Measurements from ENCODE around the gene C10orf105. TPM values are rescaled to one million over a fixed set of nuclear protein-coding genes. Genes with fewer than 3 reads are reported as not detected.

Gene C10orf105
- total RNA-seq, 5 donors from 2014 or later (not counting 1 experiment from before 2014, with no cell fraction given) = 0.15 to 0.45 (median 0.16) TPM

DNA sequence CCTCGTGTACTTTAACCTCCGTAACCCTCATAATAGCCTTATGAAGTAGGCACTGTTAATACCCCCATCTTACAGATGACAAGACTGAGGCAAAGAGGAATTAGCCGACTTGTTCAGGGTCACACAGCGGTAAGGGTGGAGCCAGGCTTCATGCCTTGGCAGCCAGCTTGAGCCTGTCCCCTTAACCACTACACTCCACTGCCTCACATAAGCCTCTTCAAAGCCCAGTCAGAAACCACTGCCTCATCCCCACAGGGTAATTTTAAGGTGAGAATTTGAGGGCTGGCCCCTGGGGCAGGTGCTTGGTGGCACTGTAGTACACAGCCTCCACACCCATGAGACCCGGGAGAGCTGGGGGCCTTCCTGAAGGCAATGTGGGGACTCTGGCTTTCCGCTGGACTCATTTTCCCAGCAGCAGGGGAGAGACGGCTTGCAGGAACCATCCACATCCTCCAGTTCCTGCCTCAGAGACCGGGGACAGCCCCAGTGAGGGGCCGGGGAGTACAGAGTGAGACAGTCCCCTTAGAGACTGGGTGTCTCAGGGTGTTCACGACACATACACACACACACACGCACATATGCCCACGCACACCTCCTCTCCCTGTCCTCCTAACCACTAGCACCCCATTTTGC lies 7.6 kb upstream of the C10orf105 start:
- 4% methylated on average over 7 of the region's 12 CpGs for WGBS (ENCODE audit: insufficient coverage)
- Mint-ChIP-seq H3K27me3 (no peaks in the 10 kb centered on the region), H3K27ac (peak overlapping the region; percentile 98), H3K4me3 (peak overlapping the region; percentile 52 to 73 (median 57)), H3K4me1 (peaks cover 71 to 94% (median 88%) of the 10 kb centered on the region in 3 donors), H3K36me3 (no peaks in the 10 kb centered on the region), H3K9me3 (no peaks in the 10 kb centered on the region)
- no peaks in the 10 kb centered on the region for H3K27me3 ChIP-seq (replicated peaks in 1 of 2; ENCODE audit: control insufficient read depth in 2 of 2, extremely low read depth in 1 of 2, insufficient read depth in 2 of 2, low read length in 1 of 2)
- peaks cover 49 to 97% of the 10 kb centered on the region in 2 experiments for H3K4me1 ChIP-seq (ENCODE audit: control insufficient read depth in 1 of 2, extremely low read depth in 1 of 2, insufficient read depth in 2 of 2, low read length in 2 of 2)
- no peaks in the 10 kb centered on the region for H3K9me3 ChIP-seq
- ATAC-seq (replicated peaks in 1 of 4) = peak; percentile 64 to 81 (median 69)
- H3K27ac ChIP-seq (ENCODE audit: low read length) = peak overlapping the region; percentile 95
- CTCF ChIA-PET = interaction anchor here in 1 of 2 donors (0.7 to 1.9 kb wide), 3 partner anchors 22 to 592 kb away, joined by 4 to 10 read pairs (median 5); partner anchors contain the start of gene VSIR
- peak overlapping the region; percentile 16 to 25 for H3K4me3 ChIP-seq (ENCODE audit: control insufficient read depth in 1 of 2, extremely low read depth in 1 of 2, low read length in 1 of 2)
- H3K36me3 ChIP-seq (ENCODE audit: control insufficient read depth in 2 of 2, extremely low read depth in 1 of 2, insufficient read depth in 1 of 2, low read length in 1 of 2) = no peaks in the 10 kb centered on the region
- POLR2A ChIA-PET = interaction anchor here (1.1 to 1.3 kb wide), 2 partner anchors 21 to 47 kb away, joined by 3 read pairs; no protein-coding TSS in a partner anchor
- peak in 34 of 35 experiments; percentile 35 to 76 (median 52) for DNase-seq

- H3K4me1 Mint-ChIP-seq = peaks cover 71 to 93% (median 84%) of the 10 kb centered on the region in 3 donors
- H3K36me3 ChIP-seq (ENCODE audit: control insufficient read depth in 2 of 2, extremely low read depth in 1 of 2, insufficient read depth in 1 of 2, low read length in 1 of 2) = no peaks in the 10 kb centered on the region
- ATAC-seq (replicated peaks in 1 of 4) (peak; percentile 41 to 53 (median 51)), DNase-seq (peak in 14 of 35 experiments; percentile 21 to 67 (median 36))
- no peaks in the 10 kb centered on the region for H3K27me3 ChIP-seq (replicated peaks in 1 of 2; ENCODE audit: control insufficient read depth in 2 of 2, extremely low read depth in 1 of 2, insufficient read depth in 2 of 2, low read length in 1 of 2)
- peak overlapping the region; percentile 5 to 25 for H3K4me3 ChIP-seq (ENCODE audit: control insufficient read depth in 1 of 2, extremely low read depth in 1 of 2, low read length in 1 of 2)
- H3K27ac ChIP-seq (ENCODE audit: low read length) = peak overlapping the region; percentile 95
- H3K9me3 ChIP-seq = no peaks in the 10 kb centered on the region
- no peaks in the 10 kb centered on the region for H3K9me3 Mint-ChIP-seq
- no peaks in the 10 kb centered on the region for H3K36me3 Mint-ChIP-seq
- H3K27ac Mint-ChIP-seq = peak overlapping the region; percentile 98
- H3K27me3 Mint-ChIP-seq = no peaks in the 10 kb centered on the region
- H3K4me3 Mint-ChIP-seq = peak overlapping the region; percentile 52 to 73 (median 57)
- 5% methylated on average over 11 of the region's 11 CpGs for WGBS (ENCODE audit: insufficient coverage)
- H3K4me1 ChIP-seq (ENCODE audit: control insufficient read depth in 1 of 2, extremely low read depth in 1 of 2, insufficient read depth in 2 of 2, low read length in 2 of 2) = peaks cover 44 to 91% of the 10 kb centered on the region in 2 experiments
- POLR2A ChIA-PET = interaction anchor here in 1 of 2 donors (1.1 kb wide), 1 partner anchor 48 kb away, joined by 3 read pairs; no protein-coding TSS in a partner anchor
- CTCF ChIA-PET = interaction anchor here in 1 of 2 donors (1.3 to 1.9 kb wide), 3 partner anchors 9 to 47 kb away, joined by 3 to 10 read pairs (median 5); partner anchors contain the start of gene VSIR
Measured at GRCh38 chr10:71726580-71727104, 7.1 kb upstream of the C10orf105 start.

DNA sequence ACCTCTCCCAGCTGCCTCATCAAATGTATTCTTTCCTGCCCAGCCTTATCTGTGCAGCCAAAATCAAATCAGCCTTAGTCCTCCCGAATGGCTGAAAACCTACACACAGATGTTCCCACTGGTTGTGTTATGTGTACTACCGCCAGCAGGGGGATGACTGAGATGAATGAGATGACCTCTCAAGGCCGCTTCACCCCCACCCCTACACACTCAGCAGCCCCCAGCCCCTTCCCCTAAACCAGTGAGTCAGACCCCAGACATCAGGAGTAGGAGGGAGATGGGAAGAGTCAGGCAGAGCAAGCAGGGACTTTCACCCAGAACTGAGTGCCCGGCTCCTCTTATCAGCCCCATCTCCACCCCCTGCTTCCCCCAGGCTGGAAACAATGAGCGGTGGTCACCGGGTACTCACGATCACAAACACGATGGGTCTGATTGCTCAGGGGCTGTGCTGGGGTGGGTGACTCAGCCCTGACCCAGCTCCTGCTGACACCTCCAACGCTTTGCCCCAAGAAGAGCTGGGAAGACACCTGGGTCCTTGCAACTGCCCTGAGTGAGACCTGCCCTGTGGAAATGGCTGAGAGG lies 6.5 kb upstream of the C10orf105 start:
- H3K36me3 Mint-ChIP-seq = no peaks in the 10 kb centered on the region
- DNase-seq (peak in 11 of 35 experiments; percentile 29 to 71 (median 47)), ATAC-seq (replicated peaks in 1 of 4) (no peak)
- peak overlapping the region in 1 of 2 donors; percentile 5 for H3K4me3 ChIP-seq (ENCODE audit: control insufficient read depth in 1 of 2, extremely low read depth in 1 of 2, low read length in 1 of 2)
- peak overlapping the region; percentile 98 for H3K27ac Mint-ChIP-seq
- WGBS (ENCODE audit: insufficient coverage) = 13% methylated on average over 4 of the region's 9 CpGs
- no peaks in the 10 kb centered on the region for H3K36me3 ChIP-seq (ENCODE audit: control insufficient read depth in 2 of 2, extremely low read depth in 1 of 2, insufficient read depth in 1 of 2, low read length in 1 of 2)
- ChIA-PET CTCF (interaction anchor here (1.0 to 1.9 kb wide), 5 partner anchors 9 to 48 kb away, joined by 3 to 10 read pairs (median 5); partner anchors contain the start of gene VSIR (in 1 of the 2)), POLR2A (no interaction called here)
- no peaks in the 10 kb centered on the region for H3K27me3 ChIP-seq (replicated peaks in 1 of 2; ENCODE audit: control insufficient read depth in 2 of 2, extremely low read depth in 1 of 2, insufficient read depth in 2 of 2, low read length in 1 of 2)
- H3K9me3 ChIP-seq = no peaks in the 10 kb centered on the region
- H3K4me3 Mint-ChIP-seq = peak overlapping the region in 2 of 3 donors; percentile 49 to 73
- H3K4me1 Mint-ChIP-seq = peaks cover 71 to 93% (median 81%) of the 10 kb centered on the region in 3 donors
- no peaks in the 10 kb centered on the region for H3K9me3 Mint-ChIP-seq
- no peaks in the 10 kb centered on the region for H3K27me3 Mint-ChIP-seq
- peaks cover 39 to 86% of the 10 kb centered on the region in 2 experiments for H3K4me1 ChIP-seq (ENCODE audit: control insufficient read depth in 1 of 2, extremely low read depth in 1 of 2, insufficient read depth in 2 of 2, low read length in 2 of 2)
- H3K27ac ChIP-seq (ENCODE audit: low read length) = peak overlapping the region; percentile 95

DNA sequence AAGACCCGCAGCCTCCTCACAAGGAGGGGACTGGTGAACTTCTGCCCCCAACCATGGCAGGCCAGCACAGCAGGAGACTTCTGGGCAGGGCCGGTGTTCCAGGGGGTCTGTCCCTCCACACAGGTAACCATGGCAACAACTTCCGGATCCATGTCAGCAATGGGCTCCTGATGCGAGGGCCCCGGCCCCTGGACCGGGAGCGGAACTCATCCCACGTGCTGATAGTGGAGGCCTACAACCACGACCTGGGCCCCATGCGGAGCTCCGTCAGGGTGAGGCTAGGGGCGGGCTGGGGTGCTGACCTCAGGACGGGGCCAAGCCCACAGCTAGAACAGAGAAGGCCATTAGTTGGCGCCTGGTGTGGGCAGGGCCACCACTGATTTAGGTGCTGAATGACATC lies 5.7 kb upstream of the C10orf105 start:
- Mint-ChIP-seq H3K36me3 (no peaks in the 10 kb centered on the region), H3K27ac (peak overlapping the region; percentile 98), H3K9me3 (no peaks in the 10 kb centered on the region), H3K4me3 (no peak overlapping the region), H3K27me3 (no peaks in the 10 kb centered on the region), H3K4me1 (peaks cover 69 to 93% (median 77%) of the 10 kb centered on the region in 3 donors)
- Histone ChIP-seq H3K4me3 (ENCODE audit: control insufficient read depth in 1 of 2, extremely low read depth in 1 of 2, low read length in 1 of 2) (no peak overlapping the region), H3K27me3 (replicated peaks in 1 of 2; ENCODE audit: control insufficient read depth in 2 of 2, extremely low read depth in 1 of 2, insufficient read depth in 2 of 2, low read length in 1 of 2) (no peaks in the 10 kb centered on the region), H3K36me3 (ENCODE audit: control insufficient read depth in 2 of 2, extremely low read depth in 1 of 2, insufficient read depth in 1 of 2, low read length in 1 of 2) (no peaks in the 10 kb centered on the region), H3K4me1 (ENCODE audit: control insufficient read depth in 1 of 2, extremely low read depth in 1 of 2, insufficient read depth in 2 of 2, low read length in 2 of 2) (peaks cover 39 to 84% of the 10 kb centered on the region in 2 experiments), H3K27ac (ENCODE audit: low read length) (peak overlapping the region; percentile 95), H3K9me3 (no peaks in the 10 kb centered on the region)
- ChIA-PET CTCF (interaction anchor here in 1 of 2 donors (1.0 to 1.6 kb wide), 2 partner anchors 8 to 49 kb away, joined by 3 to 5 read pairs; no protein-coding TSS in a partner anchor), POLR2A (interaction anchor here in 1 of 2 donors (0.6 kb wide), 1 partner anchor 644 kb away, joined by 4 read pairs; no protein-coding TSS in a partner anchor)
- DNase-seq (no peak), ATAC-seq (replicated peaks in 1 of 4) (no peak)
- 95% methylated on average over 14 of the region's 14 CpGs for WGBS (ENCODE audit: insufficient coverage)

GRCh38 chr10:71724539-71724938 lies 5.0 kb upstream of the C10orf105 start:
- Mint-ChIP-seq H3K4me3 (no peak overlapping the region), H3K27me3 (no peaks in the 10 kb centered on the region), H3K4me1 (peaks cover 64 to 88% (median 72%) of the 10 kb centered on the region in 3 donors), H3K36me3 (no peaks in the 10 kb centered on the region), H3K27ac (peak overlapping the region; percentile 98), H3K9me3 (no peaks in the 10 kb centered on the region)
- Histone ChIP-seq H3K27me3 (replicated peaks in 1 of 2; ENCODE audit: control insufficient read depth in 2 of 2, extremely low read depth in 1 of 2, insufficient read depth in 2 of 2, low read length in 1 of 2) (no peaks in the 10 kb centered on the region), H3K4me3 (ENCODE audit: control insufficient read depth in 1 of 2, extremely low read depth in 1 of 2, low read length in 1 of 2) (no peak overlapping the region), H3K36me3 (ENCODE audit: control insufficient read depth in 2 of 2, extremely low read depth in 1 of 2, insufficient read depth in 1 of 2, low read length in 1 of 2) (no peaks in the 10 kb centered on the region), H3K9me3 (no peaks in the 10 kb centered on the region), H3K27ac (ENCODE audit: low read length) (peak overlapping the region; percentile 95), H3K4me1 (ENCODE audit: control insufficient read depth in 1 of 2, extremely low read depth in 1 of 2, insufficient read depth in 2 of 2, low read length in 2 of 2) (peaks cover 39 to 85% of the 10 kb centered on the region in 2 experiments)
- DNase-seq (no peak), ATAC-seq (replicated peaks in 1 of 4) (no peak)
- ChIA-PET POLR2A (no interaction called here), CTCF (interaction anchor here in 1 of 2 donors (1.1 kb wide), 1 partner anchor 12 kb away, joined by 4 read pairs; no protein-coding TSS in a partner anchor)
- 96% methylated on average over 4 of the region's 6 CpGs for WGBS (ENCODE audit: insufficient coverage)

- peaks cover 31 to 82% of the 10 kb centered on the region in 2 experiments for H3K4me1 ChIP-seq (ENCODE audit: control insufficient read depth in 1 of 2, extremely low read depth in 1 of 2, insufficient read depth in 2 of 2, low read length in 2 of 2)
- no peaks in the 10 kb centered on the region for H3K36me3 Mint-ChIP-seq
- H3K27ac Mint-ChIP-seq = peak overlapping the region; percentile 39 to 76
- no peak overlapping the region for H3K4me3 ChIP-seq (ENCODE audit: control insufficient read depth in 1 of 2, extremely low read depth in 1 of 2, low read length in 1 of 2)
- ChIA-PET POLR2A (interaction anchor here in 1 of 2 donors (0.5 kb wide), 1 partner anchor 11 kb away, joined by 3 read pairs; no protein-coding TSS in a partner anchor), CTCF (no interaction called here)
- ATAC-seq (replicated peaks in 1 of 4) = no peak
- no peaks in the 10 kb centered on the region for H3K9me3 ChIP-seq
- H3K27me3 Mint-ChIP-seq = no peaks in the 10 kb centered on the region
- H3K4me3 Mint-ChIP-seq = peak overlapping the region in 1 of 3 donors; percentile 27
- no peaks in the 10 kb centered on the region for H3K27me3 ChIP-seq (replicated peaks in 1 of 2; ENCODE audit: control insufficient read depth in 2 of 2, extremely low read depth in 1 of 2, insufficient read depth in 2 of 2, low read length in 1 of 2)
- 100% methylated on average over 7 of the region's 11 CpGs for WGBS (ENCODE audit: insufficient coverage)
- no peaks in the 10 kb centered on the region for H3K36me3 ChIP-seq (ENCODE audit: control insufficient read depth in 2 of 2, extremely low read depth in 1 of 2, insufficient read depth in 1 of 2, low read length in 1 of 2)
- peak overlapping the region; percentile 31 for H3K27ac ChIP-seq (ENCODE audit: low read length)
- H3K4me1 Mint-ChIP-seq = peaks cover 53 to 76% (median 60%) of the 10 kb centered on the region in 3 donors
- no peaks in the 10 kb centered on the region for H3K9me3 Mint-ChIP-seq
- DNase-seq = no peak
Measured at GRCh38 chr10:71723311-71723710, 3.7 kb upstream of the C10orf105 start.
